Measurements from ENCODE around the gene PDE6G.

Gene PDE6G

GRCh38 chr17:81656118-81656743 lies at the start of gene PDE6G:
Gene PDE6G (minus strand): TSS chr17:81656542. CDS start chr17:81653305, 3,237 bp downstream.
- DNase-seq, result no peak

- no peak for DNase-seq
Measured at GRCh38 chr17:81705518-81706231, 49.3 kb upstream of the PDE6G start.

- no peak for DNase-seq
Measured at GRCh38 chr17:81703747-81704654, 47.7 kb upstream of the PDE6G start.

GRCh38 chr17:81702934-81703746 lies 46.8 kb upstream of the PDE6G start, which contains the start of gene MRPL12:
Gene MRPL12 (plus strand): TSS chr17:81703367. CDS start chr17:81703502, 135 bp downstream.
- DNase-seq, result peak; percentile 91

- no peak for DNase-seq
Measured at GRCh38 chr17:81701288-81702071, 45.1 kb upstream of the PDE6G start.

- DNase-seq, result no peak
Measured at GRCh38 chr17:81700353-81701287, 44.3 kb upstream of the PDE6G start.

GRCh38 chr17:81697261-81698044 lies 41.1 kb upstream of the PDE6G start:
- DNase-seq, result no peak

- no peak for DNase-seq
Measured at GRCh38 chr17:81696218-81696941, 40.0 kb upstream of the PDE6G start.

GRCh38 chr17:81695801-81696200 lies 39.5 kb upstream of the PDE6G start:
- no peak for DNase-seq

- no peak for DNase-seq
Measured at GRCh38 chr17:81695211-81695610, 38.9 kb upstream of the PDE6G start.

GRCh38 chr17:81694810-81695209 lies 38.5 kb upstream of the PDE6G start:
- DNase-seq, result no peak

GRCh38 chr17:81693509-81694210 lies 37.3 kb upstream of the PDE6G start:
- DNase-seq, result no peak

- no peak for DNase-seq
Measured at GRCh38 chr17:81691608-81692007, 35.3 kb upstream of the PDE6G start.

- no peak for DNase-seq
Measured at GRCh38 chr17:81691196-81691595, 34.9 kb upstream of the PDE6G start.

GRCh38 chr17:81690549-81690948 lies 34.2 kb upstream of the PDE6G start:
- DNase-seq, result no peak

GRCh38 chr17:81690066-81690465 lies 33.7 kb upstream of the PDE6G start:
- no peak for DNase-seq

GRCh38 chr17:81688616-81689015 lies 32.3 kb upstream of the PDE6G start:
- DNase-seq, result no peak

Data from NK-92 treated with Interleukin-12 subunit alpha and Interleukin-12 subunit beta, amount 100 ng/mL, for 24 hours (cell line).